NCI-H146 (cell line): ENCODE measurements around the gene CHID1.

ENCODE experiments used
- DNase-seq: peaks from one replicate; lab custom pipeline; 2025; lab: John Stamatoyannopoulos, UW

Gene CHID1

DNA sequence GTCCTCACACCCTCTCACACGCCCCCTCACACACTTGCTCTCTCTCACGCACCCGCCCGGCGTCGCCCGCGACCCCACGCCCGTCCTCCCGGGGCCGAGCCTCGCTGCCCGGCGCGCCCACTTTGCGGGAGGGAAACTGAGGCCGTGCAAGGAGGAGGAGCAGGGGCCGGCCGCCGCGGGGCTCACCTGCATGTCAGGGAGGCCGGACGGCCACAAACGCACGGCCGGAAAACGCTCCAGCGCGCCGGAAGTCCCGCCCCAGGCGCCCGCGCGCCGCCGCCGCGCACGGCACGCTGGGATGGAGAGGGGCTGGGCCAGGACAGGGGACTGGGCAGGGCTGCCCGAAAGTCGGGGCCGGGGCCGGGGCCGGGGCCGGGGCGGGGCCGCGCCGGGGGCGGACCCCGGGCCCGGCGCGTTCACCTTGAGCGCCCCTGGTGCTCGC, at the start of gene CHID1:
CHID1 (minus strand) TSS at position 222 of the 442 bp plus-strand sequence. CDS start 5,994 bp downstream, outside the sequence.
- DNase-seq: peak; percentile 87

DNA sequence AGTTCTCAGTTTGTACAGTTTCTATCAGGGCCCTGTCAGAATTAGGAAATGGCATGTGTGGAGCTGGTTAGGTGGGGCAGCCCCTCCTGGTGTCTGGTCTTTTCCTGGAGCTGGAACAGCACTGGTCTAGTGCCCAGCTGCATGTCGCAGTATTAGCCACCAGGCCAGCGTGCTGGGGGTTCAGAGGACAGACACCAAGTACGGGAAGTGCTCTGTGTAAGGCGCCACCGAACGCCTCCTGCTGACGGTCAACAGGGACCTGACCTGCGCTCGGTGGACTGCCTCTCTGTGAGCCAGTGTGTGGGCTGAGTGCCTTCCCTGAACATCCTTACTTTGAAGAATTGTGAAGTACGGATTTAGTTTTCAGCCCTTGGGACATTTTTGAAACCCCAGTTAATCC, 49.0 kb upstream of the CHID1 start:
- DNase-seq: no peak

DNA sequence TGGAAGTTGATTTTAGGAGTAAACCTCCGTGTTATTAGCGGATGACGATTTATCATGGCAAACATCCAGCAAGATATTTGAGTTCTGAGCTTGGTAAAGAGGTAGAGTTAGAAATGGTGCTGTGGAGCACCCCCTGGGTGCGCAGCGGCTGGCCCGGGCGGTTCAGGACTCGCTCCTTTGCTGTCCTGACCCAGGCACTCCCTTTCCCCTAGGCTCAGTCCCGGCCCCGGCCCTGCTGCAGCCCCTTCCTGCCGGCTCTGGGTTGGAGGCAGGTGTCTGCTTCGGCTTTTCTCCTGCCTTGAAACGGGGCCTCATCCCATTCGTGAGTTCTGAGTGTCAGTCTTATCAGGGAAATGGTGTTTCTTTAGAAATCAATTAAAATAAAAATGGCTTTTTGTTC, 48.4 kb upstream of the CHID1 start:
- DNase-seq: no peak

DNA sequence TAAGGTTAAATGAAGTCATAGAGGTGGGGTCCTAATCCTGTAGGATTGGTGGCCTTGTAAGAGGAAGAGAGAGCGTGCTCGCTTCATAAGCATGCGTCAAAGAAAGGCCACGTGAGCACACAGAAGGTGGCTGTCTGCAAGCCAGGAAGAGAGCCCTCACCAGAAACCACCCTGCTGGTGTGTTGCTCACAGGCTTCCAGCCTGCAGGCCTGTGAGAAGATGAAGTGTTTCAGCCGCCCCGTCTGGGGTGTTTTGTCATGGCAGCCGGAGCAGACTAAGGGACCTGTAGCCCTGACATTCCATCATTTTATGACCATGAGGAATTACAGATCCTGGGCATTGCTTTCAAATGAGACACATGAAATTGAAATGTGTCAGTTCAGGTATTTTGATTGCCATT, 47.5 kb upstream of the CHID1 start:
- no peak for DNase-seq

DNA sequence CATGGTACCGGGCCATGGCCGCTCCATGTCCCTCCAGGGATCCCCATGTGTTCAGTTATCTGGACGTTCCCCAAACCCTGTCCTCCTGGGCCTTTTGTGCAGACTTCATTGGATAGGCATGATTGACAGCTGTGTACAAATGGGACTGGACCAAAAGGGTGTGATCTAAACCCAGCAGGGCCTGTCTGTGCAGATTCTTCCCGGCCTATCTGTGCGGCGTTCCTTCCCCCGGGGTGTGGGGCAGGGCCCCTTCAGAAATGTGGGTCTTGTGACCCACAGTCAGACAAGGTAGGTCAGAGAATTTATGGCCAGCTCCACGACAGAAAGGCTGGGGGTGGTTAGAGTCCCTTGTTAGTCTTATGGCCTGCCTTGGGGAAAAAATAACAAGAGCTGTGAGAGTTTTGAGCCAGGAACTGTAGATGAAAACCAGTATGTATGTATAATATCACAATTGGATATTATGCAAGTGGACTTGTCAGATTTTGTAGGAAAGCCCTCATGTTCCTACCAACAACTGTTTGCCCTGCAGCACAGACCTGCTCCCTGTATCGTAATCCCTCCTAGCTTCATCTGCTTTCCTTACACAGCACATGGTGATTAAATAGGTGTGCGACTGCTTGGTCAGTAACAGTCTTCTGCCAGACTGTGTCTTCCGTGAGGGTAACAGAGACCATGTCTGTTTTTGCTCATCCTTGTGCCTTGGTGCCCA, 46.8 kb upstream of the CHID1 start:
- no peak for DNase-seq

DNA sequence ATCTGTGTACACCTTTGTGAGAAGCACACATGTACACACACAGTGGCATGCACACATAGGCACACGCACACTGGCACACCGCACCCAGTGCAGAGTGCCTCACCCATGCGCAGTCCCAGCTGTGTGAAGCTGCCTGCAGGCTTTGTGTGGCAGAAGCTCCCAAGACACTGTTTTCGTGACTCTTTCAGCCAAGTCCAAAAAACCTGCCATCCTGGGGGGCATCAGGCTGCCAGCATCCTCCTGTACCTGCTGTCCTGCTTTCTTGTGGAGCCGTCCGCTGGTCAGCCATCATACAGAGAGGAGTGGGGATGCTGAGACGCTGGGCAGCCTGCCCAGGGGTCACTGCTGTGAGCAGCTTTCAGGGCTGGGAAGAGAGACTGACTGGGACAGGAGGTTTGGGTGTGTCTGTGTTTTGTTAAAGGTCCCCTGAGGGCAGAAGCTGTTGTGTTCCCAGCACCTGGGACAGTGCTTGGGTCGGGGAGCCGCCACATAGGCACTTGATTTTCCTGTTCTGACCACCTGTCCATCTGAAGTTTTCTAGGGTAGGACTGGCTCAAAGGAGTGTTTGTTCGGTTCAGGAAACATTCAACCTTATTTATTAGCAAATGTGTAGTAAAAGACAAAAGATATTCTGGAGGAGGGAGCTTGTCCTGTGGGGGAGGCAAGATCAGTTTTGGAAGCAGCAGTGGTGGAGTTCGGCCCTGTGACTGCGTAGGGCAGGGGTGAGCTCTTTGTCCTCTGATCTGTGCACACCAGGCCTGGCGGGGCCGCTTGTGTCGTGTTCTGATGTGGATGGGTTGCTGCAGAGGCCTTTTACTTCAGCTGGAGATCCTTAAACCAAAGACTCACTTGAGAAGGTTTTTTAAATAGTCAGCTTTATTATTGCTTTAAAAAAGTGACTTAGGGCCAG, 44.8 kb upstream of the CHID1 start:
- DNase-seq: no peak

DNA sequence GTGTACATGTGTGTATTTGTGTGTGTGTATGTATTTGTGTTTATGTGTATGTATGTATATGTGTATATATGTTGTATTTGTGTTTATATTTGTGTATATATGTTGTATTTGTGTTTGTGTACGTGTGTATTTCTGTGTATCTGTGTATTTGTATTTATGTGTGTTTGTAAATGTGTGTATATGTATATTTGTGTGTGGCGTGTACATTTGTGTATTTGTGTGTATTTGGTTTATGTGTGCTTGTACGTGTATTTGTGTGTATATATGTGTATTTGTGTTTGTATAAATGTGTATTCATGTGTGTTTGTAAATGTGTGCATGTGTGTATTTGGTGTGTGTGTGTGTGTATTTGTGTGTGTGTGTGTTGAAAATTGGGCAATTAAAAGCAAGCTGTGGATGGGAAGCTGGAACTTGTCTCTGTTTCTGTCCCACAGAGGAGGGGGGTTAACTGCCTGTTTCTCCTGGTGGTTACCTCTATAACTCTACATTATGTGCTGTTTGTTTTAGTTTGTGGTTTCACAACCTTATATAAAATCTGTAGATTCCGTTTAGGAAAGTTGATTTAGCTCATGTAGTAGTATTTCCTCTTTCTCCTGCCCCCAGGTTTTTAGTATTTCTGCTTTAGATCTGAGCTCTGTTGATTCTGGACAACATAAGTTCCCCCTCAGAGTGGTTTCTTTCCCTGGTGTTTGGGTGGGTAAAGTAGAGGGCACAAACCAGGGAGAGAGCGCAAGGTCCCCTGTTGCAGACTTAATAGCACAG, 44.0 kb upstream of the CHID1 start:
- DNase-seq: no peak

DNA sequence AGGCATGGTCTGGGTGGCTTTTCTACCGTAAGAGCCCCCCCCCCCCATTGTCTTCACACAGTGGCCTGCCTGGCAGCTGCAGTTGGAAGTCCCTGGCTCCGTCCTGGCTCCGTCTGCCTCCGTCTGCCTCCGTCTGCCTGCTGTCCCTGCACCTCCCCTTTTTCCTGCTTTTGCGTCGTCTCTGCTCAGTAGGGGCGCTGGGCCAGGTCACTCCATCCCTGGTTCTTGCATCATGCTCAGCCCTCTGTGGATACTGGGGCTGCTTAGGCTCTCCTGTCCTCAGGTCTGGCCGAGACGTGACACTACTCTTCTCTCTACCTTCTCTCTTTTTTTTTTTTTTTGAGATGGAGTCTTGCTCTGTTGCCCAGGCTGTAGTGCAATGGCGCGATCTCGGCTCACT, 42.9 kb upstream of the CHID1 start:
- no peak for DNase-seq

DNA sequence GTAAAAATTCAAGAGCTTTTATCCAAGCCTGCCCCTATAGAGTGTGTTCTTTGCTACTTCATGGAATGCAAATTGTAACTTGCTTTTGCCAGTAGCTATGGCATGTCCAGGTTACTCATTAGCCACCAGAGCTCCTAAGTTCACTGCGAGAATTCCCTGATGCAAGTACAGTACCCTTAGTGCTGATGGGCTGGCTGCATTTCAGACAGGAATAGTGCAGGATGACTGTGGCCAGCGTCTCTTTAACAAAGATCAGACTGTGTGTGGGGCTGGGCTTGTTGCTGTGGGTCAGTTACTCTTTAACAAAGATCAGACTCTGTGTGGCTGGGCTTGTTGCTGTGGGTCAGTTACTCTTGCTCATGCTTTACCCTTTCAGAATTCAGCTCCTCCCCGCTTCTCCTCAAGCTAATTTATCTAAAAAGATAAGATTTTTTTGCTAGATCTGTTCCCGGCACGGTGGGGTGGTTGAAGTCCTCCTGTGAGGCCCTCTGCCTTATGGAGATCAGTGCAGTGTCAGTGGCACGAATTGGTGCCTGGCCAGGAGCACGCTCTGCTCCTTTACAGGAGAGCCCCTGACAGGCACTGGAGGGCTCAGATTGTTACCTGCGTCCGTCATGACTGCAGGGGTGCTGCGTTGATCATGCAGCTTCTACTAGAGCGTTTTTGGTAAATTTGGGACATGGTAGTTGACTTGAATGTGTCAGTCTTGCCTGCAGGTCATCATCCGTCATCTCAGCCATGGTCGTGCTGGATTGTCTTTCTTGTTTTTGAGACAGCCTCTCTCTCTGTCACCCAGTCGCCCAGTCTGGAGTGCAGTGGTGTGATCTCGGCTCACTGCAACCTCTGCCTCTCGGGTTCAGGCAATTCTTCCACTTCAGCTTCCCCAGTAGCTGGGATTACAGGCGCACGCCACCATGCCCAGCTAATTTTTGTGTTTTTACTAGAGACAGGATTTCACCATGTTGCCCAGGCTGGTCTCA, 42.1 kb upstream of the CHID1 start:
- DNase-seq: no peak

DNA sequence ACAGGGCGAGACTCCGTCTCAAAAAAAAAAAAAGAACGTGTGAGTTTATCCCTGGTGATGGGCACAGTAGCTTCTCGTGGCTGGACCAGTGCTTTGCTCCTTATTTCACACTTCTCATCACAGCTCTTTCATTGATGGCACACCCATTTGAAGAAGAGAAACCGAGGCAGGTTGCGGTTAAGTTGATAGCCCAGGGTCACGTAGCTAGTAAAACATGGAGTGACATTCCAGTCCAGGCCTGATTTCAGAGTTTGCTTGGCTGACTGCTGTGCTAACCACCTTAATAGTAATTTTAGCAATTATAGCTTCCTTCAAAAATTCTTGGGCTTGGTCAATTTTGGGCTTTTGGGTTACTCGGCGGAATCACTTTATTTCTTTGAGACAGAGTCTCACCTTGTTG, 40.9 kb upstream of the CHID1 start:
- no peak for DNase-seq

DNA sequence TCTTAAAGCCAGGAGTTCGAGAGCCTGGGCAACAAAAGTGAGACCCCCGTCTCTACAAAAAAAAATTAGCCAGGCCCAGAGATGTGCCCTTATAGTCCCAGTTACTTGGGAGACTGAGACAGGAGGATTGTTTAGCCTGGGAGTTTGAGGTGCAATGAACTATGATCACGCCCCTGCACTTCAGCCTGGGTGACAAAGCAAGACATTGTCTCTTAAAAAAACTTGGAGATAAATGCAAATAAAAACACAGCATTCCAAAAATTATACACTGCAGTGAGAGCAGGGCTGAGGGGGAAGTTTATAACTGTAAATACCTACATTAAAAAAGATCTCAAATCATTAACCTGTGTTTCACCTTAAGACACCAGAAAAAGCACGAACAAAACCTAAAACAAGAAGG, 37.1 kb upstream of the CHID1 start:
- DNase-seq: no peak

DNA sequence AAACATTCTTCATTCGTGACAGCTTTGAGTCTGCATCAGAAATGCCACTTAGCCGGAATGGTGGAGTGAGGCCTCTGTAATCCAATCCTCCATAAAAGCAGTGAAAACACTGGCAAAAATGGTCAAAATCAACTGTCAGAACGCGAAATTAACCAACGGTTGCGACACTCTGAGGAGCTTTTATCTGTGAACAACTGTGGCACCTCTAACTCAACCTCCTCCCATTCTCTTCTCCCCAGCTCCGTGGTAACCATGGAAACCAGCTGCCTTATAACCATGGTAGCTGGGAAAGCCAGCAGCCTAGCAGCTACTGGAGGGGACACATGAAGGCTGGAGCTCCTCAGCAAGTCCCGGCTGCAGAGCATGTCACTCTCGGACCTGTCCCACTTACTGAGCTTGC, 35.4 kb upstream of the CHID1 start:
- DNase-seq: no peak

DNA sequence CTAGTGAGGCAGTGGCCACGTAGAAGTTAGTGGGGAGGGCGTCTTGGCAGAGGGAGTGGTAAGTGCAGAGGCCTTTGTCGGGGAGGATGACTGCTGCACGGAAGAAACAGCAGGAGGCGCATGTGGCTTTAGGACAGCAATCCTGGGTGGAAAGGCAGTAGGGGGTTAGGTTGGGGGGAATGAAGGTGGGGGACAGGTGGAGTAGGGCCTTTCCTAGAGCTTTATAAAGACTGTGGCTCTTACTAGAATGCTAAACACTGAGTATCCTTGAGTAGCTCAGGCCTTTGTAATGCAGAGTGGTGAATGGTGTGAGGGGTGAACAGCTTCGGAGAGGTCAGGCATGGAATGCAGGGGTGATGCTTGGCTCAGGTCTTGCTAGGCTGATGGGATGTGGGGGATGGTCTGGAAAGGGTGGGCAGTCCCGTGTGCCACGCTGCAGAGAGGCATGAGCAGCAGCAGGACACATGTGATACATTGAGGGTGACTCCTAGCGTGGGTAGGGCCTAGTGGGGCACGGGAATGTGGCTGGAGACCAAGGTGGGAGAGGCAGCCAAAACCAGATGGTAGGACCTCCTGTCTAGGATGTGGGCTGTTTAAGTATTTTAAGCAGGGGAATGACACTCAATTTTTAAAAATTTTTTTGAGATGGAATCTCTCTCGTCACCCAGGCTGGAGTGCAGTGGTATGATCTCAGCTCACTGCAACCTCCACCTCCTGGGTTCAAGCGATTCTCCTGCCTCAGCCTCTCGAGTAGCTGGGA, 34.3 kb upstream of the CHID1 start:
- no peak for DNase-seq

DNA sequence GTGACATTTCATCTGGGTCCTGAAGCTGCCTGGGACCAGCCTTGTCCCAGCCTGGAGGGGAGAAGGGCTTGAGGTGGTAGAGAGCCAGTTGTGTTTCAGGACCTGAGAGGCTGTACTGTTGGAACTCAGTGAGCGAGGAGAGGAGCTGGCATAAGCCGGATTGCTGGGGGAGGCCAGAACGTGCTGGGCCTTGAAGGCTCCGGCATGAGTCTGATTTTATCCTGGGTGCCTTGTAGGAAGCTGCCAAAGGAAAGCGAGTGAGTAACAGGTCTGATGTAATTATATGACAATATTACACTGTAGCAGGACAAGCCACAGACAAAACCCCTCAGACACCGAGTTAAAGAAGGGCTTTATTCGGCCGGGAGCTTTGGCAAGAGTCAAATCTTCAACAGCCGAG, 32.2 kb upstream of the CHID1 start:
- no peak for DNase-seq

DNA sequence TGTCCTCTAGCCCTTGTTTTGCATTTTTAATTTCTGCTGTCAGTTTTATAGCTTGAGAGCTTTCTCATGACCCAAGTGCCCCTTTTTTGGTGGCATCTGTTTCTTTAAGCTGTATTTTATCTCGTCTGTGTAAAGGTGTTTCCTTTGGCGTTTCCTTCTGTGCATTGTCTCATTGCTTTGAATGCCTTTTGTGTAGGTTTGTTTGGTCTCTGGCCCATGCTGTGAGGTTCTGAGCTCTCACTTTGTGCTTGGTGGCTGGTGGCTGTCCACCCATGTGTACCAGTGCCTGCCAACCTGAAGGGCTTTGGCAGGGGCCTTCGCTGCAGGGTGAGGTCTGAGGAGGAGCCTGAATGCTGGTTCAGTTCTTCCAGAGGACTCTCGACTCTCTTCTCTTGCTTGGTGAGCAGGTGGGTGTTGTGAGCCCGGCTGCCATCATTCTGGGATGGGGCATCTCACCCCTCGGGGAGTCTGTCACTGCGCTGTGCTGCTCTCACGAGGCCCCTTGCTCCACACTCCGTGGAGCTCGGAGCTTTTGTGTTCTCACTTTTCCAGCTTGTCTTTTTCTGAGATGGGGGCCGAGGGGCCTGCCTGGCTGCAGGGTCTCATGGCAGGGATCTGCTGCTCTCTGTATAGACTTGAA, 30.0 kb upstream of the CHID1 start:
- peak; percentile 85 for DNase-seq

DNA sequence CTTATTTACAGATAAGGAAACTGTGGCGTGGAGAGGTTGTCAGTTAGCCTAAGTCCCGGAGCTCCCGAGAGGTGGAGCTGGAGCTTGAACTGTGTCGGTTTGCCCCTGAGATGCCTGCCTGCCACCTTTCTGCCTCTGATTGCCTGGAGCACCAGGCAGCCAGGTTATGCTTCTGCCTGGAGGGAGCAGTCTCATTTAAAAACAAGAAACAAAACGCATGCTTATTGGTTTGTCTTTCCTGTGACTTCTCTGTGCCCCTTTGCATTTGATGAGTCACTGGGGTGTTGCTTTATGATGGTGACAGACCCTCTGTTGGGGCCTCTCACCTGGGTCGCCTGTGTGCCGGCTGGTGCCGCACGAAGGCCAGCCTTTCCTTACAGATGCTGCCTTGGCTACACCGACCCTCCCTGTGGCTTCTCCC, 27.2 kb upstream of the CHID1 start:
- DNase-seq: no peak

DNA sequence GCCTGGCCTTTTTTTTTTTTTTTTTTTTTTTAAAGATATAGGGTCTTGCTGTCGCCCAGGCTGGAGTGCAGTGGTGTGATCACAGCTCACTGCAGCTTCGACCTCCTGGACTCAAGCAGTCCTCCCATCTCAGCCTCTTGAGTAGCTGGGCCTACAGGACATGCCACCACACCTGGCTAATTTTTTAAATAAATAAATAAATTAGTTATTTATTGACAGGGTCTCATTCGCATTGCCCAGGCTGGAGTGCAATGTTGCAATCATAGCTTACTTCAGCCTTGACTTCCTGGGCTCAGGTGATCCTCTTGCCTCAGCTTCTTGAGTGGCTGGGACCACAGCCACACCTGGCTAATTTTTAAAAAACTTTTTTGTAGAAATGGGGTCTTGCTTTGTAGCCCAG, 25.6 kb upstream of the CHID1 start:
- DNase-seq: no peak

DNA sequence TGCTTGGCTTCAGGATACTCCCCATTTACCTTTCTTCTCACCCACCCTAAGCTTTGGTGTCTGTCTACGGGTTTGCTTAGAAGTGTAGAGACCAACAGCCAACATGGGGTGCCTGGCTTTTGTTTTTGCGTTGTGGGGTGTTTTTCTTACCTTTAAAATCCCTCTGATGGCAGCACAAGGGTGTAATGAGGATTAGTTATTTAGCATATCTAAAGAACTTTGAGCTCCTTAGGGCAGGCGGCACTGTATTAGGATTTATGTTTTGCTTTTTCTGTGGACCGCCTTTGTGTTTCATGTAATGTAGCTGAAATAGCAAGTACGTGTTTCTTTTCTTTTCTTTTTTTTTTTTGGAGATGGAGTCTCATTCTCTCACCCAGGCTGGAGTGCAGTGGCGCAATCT, 23.9 kb upstream of the CHID1 start:
- no peak for DNase-seq

DNA sequence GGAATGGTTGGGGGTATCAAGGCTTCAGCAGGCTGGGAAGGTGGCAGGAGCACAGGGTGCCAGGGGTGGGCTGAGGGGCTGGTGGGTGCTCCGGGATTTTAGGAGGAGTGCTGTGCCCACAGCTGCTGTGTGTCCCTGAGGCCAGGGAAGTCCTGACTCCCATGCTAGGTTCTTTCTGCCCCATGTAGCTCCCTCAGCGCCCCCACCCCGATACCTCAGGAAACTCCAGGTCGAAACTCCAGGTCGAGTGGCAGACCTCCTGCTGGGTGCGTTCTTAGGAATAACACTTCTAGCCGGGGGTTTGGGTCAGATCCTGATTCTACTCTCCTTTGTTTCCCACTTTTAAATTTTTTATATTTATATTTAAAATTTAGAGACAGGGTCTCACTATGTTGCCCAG, 23.3 kb upstream of the CHID1 start:
- no peak for DNase-seq
